Neural cell (in vitro differentiated cells): ENCODE measurements around the gene TMPRSS15.

Experiments
- CTCF ChIP-seq: fragments of 450-650 bp; IDR thresholded peaks from 2 replicates; pipeline ENCODE4 v1.5.1; 2014; ENCODE audit warnings: antibody characterized with exemption, mild to moderate bottlenecking, moderate library complexity; ENCODE audit not compliant: poor library complexity, severe bottlenecking
- EP300 ChIP-seq: fragments of 450-650 bp; conservative IDR thresholded peaks from 2 replicates; pipeline ENCODE4 v1.6.1; 2014; ENCODE audit warnings: antibody characterized with exemption, mild to moderate bottlenecking, moderate library complexity; ENCODE audit not compliant: poor library complexity, severe bottlenecking
- EZH2 ChIP-seq: fragments of 200-600, 300-800 bp; shearing (Covaris generic), sonication (generic); IDR thresholded peaks from 2 replicates; pipeline ENCODE4 v1.6.1; 2014; ENCODE audit warnings: antibody characterized with exemption, low read length, borderline replicate concordance, mild to moderate bottlenecking; ENCODE audit not compliant: insufficient read depth, poor library complexity, severe bottlenecking
- POLR2AphosphoS5 ChIP-seq: IDR thresholded peaks from 2 replicates; pipeline ENCODE4 v1.6.1; 2012
- RAD21 ChIP-seq: fragments of 450-650 bp; conservative IDR thresholded peaks from 2 replicates; pipeline ENCODE4 v1.6.1; 2014; ENCODE audit warnings: antibody characterized with exemption, mild to moderate bottlenecking, moderate library complexity
- REST ChIP-seq: IDR thresholded peaks from 2 replicates; pipeline ENCODE4 v1.6.1; 2012; ENCODE audit warnings: borderline replicate concordance
- TAF1 ChIP-seq: IDR thresholded peaks from 2 replicates; pipeline ENCODE4 v1.6.1; 2012; ENCODE audit warnings: low read depth

GRCh38 chr21:18370301-18370700 is 33.3 kb downstream of the TMPRSS15 start:
- TF ChIP-seq EZH2: no peak
- TF ChIP-seq CTCF: peak; percentile 54
- no peak for TF ChIP-seq TAF1
- TF ChIP-seq EP300: no peak
- TF ChIP-seq RAD21: peak; percentile 61
- TF ChIP-seq REST: no peak
- TF ChIP-seq POLR2AphosphoS5: no peak
